ENCODE measurements around the gene IP6K2.

The IP6K2 gene

GRCh38 chr3:48681974-48682610, 34.9 kb downstream of the IP6K2 start:
- TF ChIP-seq YY1 (IDR thresholded peaks at IDR 0.05; ENCODE audit: low read depth): no peak
- no peak for TF ChIP-seq EP300 (IDR thresholded peaks at IDR 0.05; ENCODE audit: borderline replicate concordance)
- no peak for TF ChIP-seq EGR1 (IDR thresholded peaks at IDR 0.05)
- TF ChIP-seq RAD21 (IDR thresholded peaks at IDR 0.05; ENCODE audit: low read depth): no peak

- TF ChIP-seq FOXM1 (IDR thresholded peaks at IDR 0.05; ENCODE audit: borderline replicate concordance, low read depth) (no peak), TAF1 (IDR thresholded peaks at IDR 0.05; ENCODE audit: low read depth) (no peak), USF1 (IDR thresholded peaks at IDR 0.05) (no peak), REST (IDR thresholded peaks at IDR 0.05; ENCODE audit: low read depth) (no peak), YY1 (IDR thresholded peaks at IDR 0.05; ENCODE audit: low read depth) (no peak), CEBPB (IDR thresholded peaks at IDR 0.05) (no peak), ZBTB7A (IDR thresholded peaks at IDR 0.05; ENCODE audit: low read depth) (no peak), MAX (IDR thresholded peaks at IDR 0.05) (no peak), NFIC (IDR thresholded peaks at IDR 0.05) (no peak), RAD21 (IDR thresholded peaks at IDR 0.05; ENCODE audit: low read depth) (no peak), EP300 (IDR thresholded peaks at IDR 0.05; ENCODE audit: borderline replicate concordance) (no peak), EGR1 (IDR thresholded peaks at IDR 0.05) (no peak), CREB1 (IDR thresholded peaks at IDR 0.05; ENCODE audit: low read depth) (no peak), TEAD4 (IDR thresholded peaks at IDR 0.05) (no peak), TCF12 (IDR thresholded peaks at IDR 0.05; ENCODE audit: low read depth) (no peak)
Observed at GRCh38 chr3:48681541-48681880, 35.5 kb downstream of the IP6K2 start.

GRCh38 chr3:48680811-48681540, 36.0 kb downstream of the IP6K2 start:
- TF ChIP-seq EGR1 (IDR thresholded peaks at IDR 0.05) (no peak), REST (IDR thresholded peaks at IDR 0.05; ENCODE audit: low read depth) (no peak), FOXM1 (IDR thresholded peaks at IDR 0.05; ENCODE audit: borderline replicate concordance, low read depth) (no peak), EP300 (IDR thresholded peaks at IDR 0.05; ENCODE audit: borderline replicate concordance) (no peak), RAD21 (IDR thresholded peaks at IDR 0.05; ENCODE audit: low read depth) (no peak)

- TF ChIP-seq EP300 (IDR thresholded peaks at IDR 0.05; ENCODE audit: borderline replicate concordance): no peak
Observed at GRCh38 chr3:48679411-48680391, 37.3 kb downstream of the IP6K2 start.

GRCh38 chr3:48678566-48679380, 38.2 kb downstream of the IP6K2 start:
- TF ChIP-seq EP300 (IDR thresholded peaks at IDR 0.05; ENCODE audit: borderline replicate concordance): no peak
- no peak for TF ChIP-seq TCF12 (IDR thresholded peaks at IDR 0.05; ENCODE audit: low read depth)
- TF ChIP-seq FOXM1 (IDR thresholded peaks at IDR 0.05; ENCODE audit: borderline replicate concordance, low read depth): no peak
- no peak for TF ChIP-seq CEBPB (IDR thresholded peaks at IDR 0.05)

- TF ChIP-seq EP300 (IDR thresholded peaks at IDR 0.05; ENCODE audit: borderline replicate concordance): no peak
- TF ChIP-seq ZBTB7A (IDR thresholded peaks at IDR 0.05; ENCODE audit: low read depth): no peak
- no peak for TF ChIP-seq TCF12 (IDR thresholded peaks at IDR 0.05; ENCODE audit: low read depth)
- TF ChIP-seq EGR1 (IDR thresholded peaks at IDR 0.05): no peak
- TF ChIP-seq YY1 (IDR thresholded peaks at IDR 0.05; ENCODE audit: low read depth): no peak
- no peak for TF ChIP-seq REST (IDR thresholded peaks at IDR 0.05; ENCODE audit: low read depth)
- no peak for TF ChIP-seq MAX (IDR thresholded peaks at IDR 0.05)
- TF ChIP-seq FOXM1 (IDR thresholded peaks at IDR 0.05; ENCODE audit: borderline replicate concordance, low read depth): no peak
- TF ChIP-seq RAD21 (IDR thresholded peaks at IDR 0.05; ENCODE audit: low read depth): no peak
- TF ChIP-seq NFIC (IDR thresholded peaks at IDR 0.05): no peak
- TF ChIP-seq USF1 (IDR thresholded peaks at IDR 0.05): no peak
- no peak for TF ChIP-seq CEBPB (IDR thresholded peaks at IDR 0.05)
- TF ChIP-seq TEAD4 (IDR thresholded peaks at IDR 0.05): no peak
- TF ChIP-seq CREB1 (IDR thresholded peaks at IDR 0.05; ENCODE audit: low read depth): no peak
Observed at GRCh38 chr3:48678056-48678455, 39.0 kb downstream of the IP6K2 start.
